ENCODE results near the gene ARHGEF19. TPM values are rescaled to one million over a fixed set of nuclear protein-coding genes. Genes with fewer than 3 reads are reported as not detected.

The ARHGEF19 gene
- total RNA-seq, 3 donors from 2014 or later (not counting 1 experiment from before 2014, with no cell fraction given) = 14.6 to 18.9 (median 15.8) TPM

DNA sequence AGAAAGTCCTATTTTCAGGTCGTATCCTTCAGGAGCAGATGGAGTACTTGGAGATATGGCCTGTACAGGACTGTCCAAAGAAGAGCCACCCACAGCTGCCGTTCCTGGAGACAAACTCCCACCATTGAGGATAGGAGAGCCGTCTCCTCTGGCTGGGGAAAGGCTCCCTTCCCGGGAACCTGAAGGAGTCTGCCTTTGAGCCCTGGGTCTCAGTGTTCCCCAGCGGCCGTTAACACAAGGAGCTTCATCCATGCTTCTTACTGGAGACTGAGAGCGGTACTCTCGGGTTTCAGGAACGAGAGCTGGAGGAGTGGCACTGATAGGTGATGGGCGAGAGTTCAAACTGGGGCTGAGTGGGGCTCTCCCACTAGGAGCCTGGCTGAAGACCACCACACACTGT is 38.9 kb upstream of the ARHGEF19 start:
- Mint-ChIP-seq H3K4me3 (no peak overlapping the region), H3K9me3 (no peaks in the 10 kb centered on the region), H3K4me1 (peaks cover 11 to 19% of the 10 kb centered on the region in 2 donors), H3K27ac (no peak overlapping the region), H3K36me3 (no peaks in the 10 kb centered on the region), H3K27me3 (ENCODE audit: low read depth in 2 of 2) (no peaks in the 10 kb centered on the region)
- H3K9me3 ChIP-seq (ENCODE audit: control insufficient read depth, insufficient read depth, low read length) = no peaks in the 10 kb centered on the region
- H3K4me1 ChIP-seq (ENCODE audit: control insufficient read depth, insufficient read depth, low read length) = peaks cover 4% of the 10 kb centered on the region
- intact Hi-C loops (cut with micrococcal nuclease) = no loop called here
- H3K27ac ChIP-seq (ENCODE audit: low read length) = no peak overlapping the region
- WGBS (ENCODE audit: insufficient coverage) = 98% methylated on average over 10 of the region's 10 CpGs
- no peak for ATAC-seq
- DNase-seq = no peak
- H3K27me3 ChIP-seq (ENCODE audit: control insufficient read depth, insufficient read depth, low read length) = no peaks in the 10 kb centered on the region
- H3K4me3 ChIP-seq (ENCODE audit: low read length) = no peak overlapping the region
- TF ChIP-seq, protein P1, sequence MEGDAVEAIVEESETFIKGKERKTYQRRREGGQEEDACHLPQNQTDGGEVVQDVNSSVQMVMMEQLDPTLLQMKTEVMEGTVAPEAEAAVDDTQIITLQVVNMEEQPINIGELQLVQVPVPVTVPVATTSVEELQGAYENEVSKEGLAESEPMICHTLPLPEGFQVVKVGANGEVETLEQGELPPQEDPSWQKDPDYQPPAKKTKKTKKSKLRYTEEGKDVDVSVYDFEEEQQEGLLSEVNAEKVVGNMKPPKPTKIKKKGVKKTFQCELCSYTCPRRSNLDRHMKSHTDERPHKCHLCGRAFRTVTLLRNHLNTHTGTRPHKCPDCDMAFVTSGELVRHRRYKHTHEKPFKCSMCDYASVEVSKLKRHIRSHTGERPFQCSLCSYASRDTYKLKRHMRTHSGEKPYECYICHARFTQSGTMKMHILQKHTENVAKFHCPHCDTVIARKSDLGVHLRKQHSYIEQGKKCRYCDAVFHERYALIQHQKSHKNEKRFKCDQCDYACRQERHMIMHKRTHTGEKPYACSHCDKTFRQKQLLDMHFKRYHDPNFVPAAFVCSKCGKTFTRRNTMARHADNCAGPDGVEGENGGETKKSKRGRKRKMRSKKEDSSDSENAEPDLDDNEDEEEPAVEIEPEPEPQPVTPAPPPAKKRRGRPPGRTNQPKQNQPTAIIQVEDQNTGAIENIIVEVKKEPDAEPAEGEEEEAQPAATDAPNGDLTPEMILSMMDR (IDR thresholded peaks at IDR 0.05) = no peak
- H3K36me3 ChIP-seq (ENCODE audit: control insufficient read depth, insufficient read depth, low read length) = peaks cover 62% of the 10 kb centered on the region

- Histone ChIP-seq H3K4me1 (ENCODE audit: control insufficient read depth, insufficient read depth, low read length) (peaks cover 4% of the 10 kb centered on the region), H3K4me3 (ENCODE audit: low read length) (no peak overlapping the region), H3K27ac (ENCODE audit: low read length) (no peak overlapping the region), H3K27me3 (ENCODE audit: control insufficient read depth, insufficient read depth, low read length) (no peaks in the 10 kb centered on the region), H3K36me3 (ENCODE audit: control insufficient read depth, insufficient read depth, low read length) (peaks cover 55% of the 10 kb centered on the region), H3K9me3 (ENCODE audit: control insufficient read depth, insufficient read depth, low read length) (no peaks in the 10 kb centered on the region)
- ATAC-seq (no peak), DNase-seq (no peak)
- peaks cover 11 to 17% of the 10 kb centered on the region in 2 donors for H3K4me1 Mint-ChIP-seq
- no peak overlapping the region for H3K4me3 Mint-ChIP-seq
- H3K36me3 Mint-ChIP-seq = no peaks in the 10 kb centered on the region
- no peaks in the 10 kb centered on the region for H3K9me3 Mint-ChIP-seq
- H3K27ac Mint-ChIP-seq = no peak overlapping the region
- intact Hi-C loops (cut with micrococcal nuclease) = no loop called here
- TF ChIP-seq, protein P1 (IDR thresholded peaks at IDR 0.05) = no peak
- 94% methylated on average over 14 of the region's 15 CpGs for WGBS (ENCODE audit: insufficient coverage)
- no peaks in the 10 kb centered on the region for H3K27me3 Mint-ChIP-seq (ENCODE audit: low read depth in 2 of 2)
These were observed 38.2 kb upstream of the ARHGEF19 start for GRCh38 chr1:16250524-16251251.

- H3K4me3 ChIP-seq (ENCODE audit: low read length) = no peak overlapping the region
- Mint-ChIP-seq H3K9me3 (no peaks in the 10 kb centered on the region), H3K4me3 (no peak overlapping the region), H3K4me1 (peaks cover 11 to 17% of the 10 kb centered on the region in 2 donors), H3K27ac (peak overlapping the region; percentile 37 to 69), H3K27me3 (ENCODE audit: low read depth in 2 of 2) (no peaks in the 10 kb centered on the region), H3K36me3 (no peaks in the 10 kb centered on the region)
- TF ChIP-seq, protein P1 (IDR thresholded peaks at IDR 0.05) = no peak
- H3K27me3 ChIP-seq (ENCODE audit: control insufficient read depth, insufficient read depth, low read length) = no peaks in the 10 kb centered on the region
- no peak overlapping the region for H3K27ac ChIP-seq (ENCODE audit: low read length)
- peaks cover 47% of the 10 kb centered on the region for H3K36me3 ChIP-seq (ENCODE audit: control insufficient read depth, insufficient read depth, low read length)
- H3K9me3 ChIP-seq (ENCODE audit: control insufficient read depth, insufficient read depth, low read length) = no peaks in the 10 kb centered on the region
- peaks cover 4% of the 10 kb centered on the region for H3K4me1 ChIP-seq (ENCODE audit: control insufficient read depth, insufficient read depth, low read length)
- ATAC-seq (no peak), DNase-seq (no peak)
- intact Hi-C loops (cut with micrococcal nuclease) = no loop called here
- 77% methylated on average over 2 of the region's 3 CpGs for WGBS (ENCODE audit: insufficient coverage)
These were observed 37.3 kb upstream of the ARHGEF19 start for GRCh38 chr1:16249596-16250241.

All from natural killer cell (primary cell).